ENCODE data around the gene SLC2A8.

Gene SLC2A8

DNA sequence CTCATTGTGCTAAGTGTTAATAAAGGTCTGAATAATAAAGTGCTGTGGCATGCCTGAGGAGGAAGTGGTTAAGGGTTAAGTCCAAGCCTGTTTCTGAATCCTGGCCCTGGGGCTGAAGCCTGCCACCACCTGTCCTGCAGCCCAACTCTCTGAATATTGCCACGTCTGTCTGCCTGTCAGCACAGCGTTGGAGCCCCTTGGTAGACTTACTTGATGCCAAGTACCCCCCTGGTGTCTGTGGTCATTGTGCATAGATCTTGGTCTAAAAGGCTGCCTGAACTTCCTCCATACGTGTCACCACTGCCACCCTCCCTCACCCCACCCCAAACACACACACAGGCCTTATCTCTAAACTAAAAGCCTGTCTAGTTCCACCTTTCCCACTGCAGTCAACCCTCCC lies 35.4 kb upstream of the SLC2A8 start:
- DNase-seq (ENCODE audit: low read depth): peak; percentile 69
- TF ChIP-seq POLR2A (IDR thresholded peaks at IDR 0.05; ENCODE audit: extremely low read depth, insufficient read length): no peak
- TF ChIP-seq MYC (IDR thresholded peaks at IDR 0.05; ENCODE audit: low read depth, low read length): no peak
- no peak for TF ChIP-seq CTCF (IDR thresholded peaks at IDR 0.05; ENCODE audit: low read depth, low read length)
- TF ChIP-seq MAX (IDR thresholded peaks at IDR 0.05; ENCODE audit: low read depth, low read length): no peak

DNA sequence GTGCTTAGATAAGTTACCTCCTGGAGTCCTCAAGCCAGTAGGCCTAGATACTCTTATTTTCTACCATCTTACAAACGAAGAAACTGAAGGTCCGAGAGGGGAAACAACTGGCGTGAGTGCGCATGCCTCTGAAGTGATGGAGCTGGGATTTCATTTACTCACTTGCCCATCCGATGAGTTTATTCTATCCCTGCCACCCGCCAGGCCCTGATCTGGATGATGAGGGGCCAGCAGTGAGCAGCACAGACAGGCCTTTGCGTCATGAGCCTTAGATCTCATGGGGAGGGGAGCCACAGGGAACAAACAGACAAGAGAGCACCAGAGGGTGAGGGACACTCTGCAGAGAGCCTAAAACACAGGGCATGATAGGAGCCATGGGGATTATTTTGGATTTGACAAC lies 34.1 kb upstream of the SLC2A8 start:
- no peak for DNase-seq (ENCODE audit: low read depth)
- H3K4me3 ChIP-seq (ENCODE audit: low read depth, low read length): no peak overlapping the region
- no peak for TF ChIP-seq CTCF (IDR thresholded peaks at IDR 0.05; ENCODE audit: low read depth, low read length)
- no peak for TF ChIP-seq MYC (IDR thresholded peaks at IDR 0.05; ENCODE audit: low read depth, low read length)
- TF ChIP-seq POLR2A (IDR thresholded peaks at IDR 0.05; ENCODE audit: extremely low read depth, insufficient read length): no peak
- no peak for TF ChIP-seq MAX (IDR thresholded peaks at IDR 0.05; ENCODE audit: low read depth, low read length)

More for the DNA sequence above, 35.4 kb upstream of the SLC2A8 start:
- H3K4me3 ChIP-seq (ENCODE audit: low read depth, low read length): no peak overlapping the region

GRCh38 chr9:127365461-127365860 lies 31.5 kb upstream of the SLC2A8 start:
- no peak for TF ChIP-seq MYC (IDR thresholded peaks at IDR 0.05; ENCODE audit: low read depth, low read length)
- TF ChIP-seq POLR2A (IDR thresholded peaks at IDR 0.05; ENCODE audit: extremely low read depth, insufficient read length): no peak
- TF ChIP-seq MAX (IDR thresholded peaks at IDR 0.05; ENCODE audit: low read depth, low read length): no peak
- TF ChIP-seq CTCF (IDR thresholded peaks at IDR 0.05; ENCODE audit: low read depth, low read length): no peak
- no peak for DNase-seq (ENCODE audit: low read depth)
- no peak overlapping the region for H3K4me3 ChIP-seq (ENCODE audit: low read depth, low read length)

DNA sequence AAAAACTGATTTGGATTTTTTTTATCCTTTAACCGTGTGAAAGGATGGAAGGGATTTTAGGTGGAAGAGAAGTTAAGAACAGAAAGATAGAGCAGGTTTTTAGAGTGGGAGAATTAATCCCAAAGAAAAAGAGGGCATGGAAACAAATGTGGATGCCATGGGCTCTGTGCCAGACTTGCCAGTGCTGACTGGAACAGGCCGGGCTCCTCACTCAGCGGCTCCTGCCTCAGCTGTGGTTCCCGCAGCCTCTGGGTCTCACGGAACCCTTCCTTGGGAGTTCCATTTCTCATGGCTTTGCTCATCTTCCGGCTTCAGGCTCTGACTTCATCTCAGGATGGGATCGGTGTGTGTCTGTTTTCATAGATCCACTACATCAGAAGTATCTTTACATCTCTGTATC lies 30.4 kb upstream of the SLC2A8 start:
- no peak overlapping the region for H3K4me3 ChIP-seq (ENCODE audit: low read depth, low read length)
- TF ChIP-seq MYC (IDR thresholded peaks at IDR 0.05; ENCODE audit: low read depth, low read length) (no peak), POLR2A (IDR thresholded peaks at IDR 0.05; ENCODE audit: extremely low read depth, insufficient read length) (no peak), MAX (IDR thresholded peaks at IDR 0.05; ENCODE audit: low read depth, low read length) (no peak), CTCF (IDR thresholded peaks at IDR 0.05; ENCODE audit: low read depth, low read length) (no peak)
- DNase-seq (ENCODE audit: low read depth): no peak

DNA sequence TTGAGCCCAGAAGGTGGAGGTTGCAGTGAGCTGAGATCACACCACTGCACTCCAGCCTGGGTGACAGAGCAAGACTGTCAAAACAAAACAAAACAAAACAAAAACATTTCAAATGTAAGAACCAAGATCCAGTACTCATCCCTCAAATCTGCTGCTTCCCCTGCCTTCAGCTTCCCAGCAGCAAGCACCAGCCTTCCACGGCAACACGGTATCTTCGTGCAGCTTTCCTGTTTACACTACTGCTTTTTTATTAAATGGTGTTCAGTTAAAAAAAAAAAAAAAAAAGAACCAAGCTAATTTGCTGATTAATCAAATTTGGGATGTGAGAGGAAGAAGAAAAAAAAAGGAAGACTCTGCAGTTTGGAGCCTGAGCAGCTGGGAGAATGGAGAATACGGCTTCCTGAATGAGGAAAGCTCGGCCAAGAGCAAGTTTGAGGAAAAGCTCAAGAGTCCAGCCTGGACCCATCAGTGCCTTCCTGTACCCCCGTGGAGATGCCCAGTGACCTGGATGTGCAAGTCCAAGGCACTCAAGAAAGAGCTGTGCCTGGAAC lies 28.0 kb upstream of the SLC2A8 start:
- TF ChIP-seq POLR2A (IDR thresholded peaks at IDR 0.05; ENCODE audit: extremely low read depth, insufficient read length) (no peak), CTCF (IDR thresholded peaks at IDR 0.05; ENCODE audit: low read depth, low read length) (no peak), MYC (IDR thresholded peaks at IDR 0.05; ENCODE audit: low read depth, low read length) (no peak), MAX (IDR thresholded peaks at IDR 0.05; ENCODE audit: low read depth, low read length) (no peak)
- no peak for DNase-seq (ENCODE audit: low read depth)
- no peak overlapping the region for H3K4me3 ChIP-seq (ENCODE audit: low read depth, low read length)
